Thyroid gland (tissue), 4 donors: Measurements from ENCODE around the gene ELL. TPM values are rescaled to one million over a fixed set of nuclear protein-coding genes. Genes with fewer than 3 reads are reported as not detected.

Source experiments
- DNase-seq, 2 donors: peaks; one replicate each; pipeline ENCODE4 v3.0.0-alpha.2; 2019
- H3K27ac ChIP-seq, 3 donors: fragments of 200-600 bp; sonication (generic); 1 replicate in 2 of 3; 2 replicates in 1 of 3; pipeline ENCODE4 v1.5.1; 2016 to 2019; ENCODE audit warnings: mild to moderate bottlenecking in 1 of 3, moderate library complexity in 1 of 3
- H3K27me3 ChIP-seq: fragments of 200-600 bp; sonication (generic); one replicate; pipeline ENCODE4 v1.5.1; 2019
- H3K36me3 ChIP-seq, 2 donors: fragments of 200-600 bp; sonication (generic); one replicate each; pipeline ENCODE4 v1.5.1; 2016 to 2019
- H3K4me1 ChIP-seq, 2 donors: fragments of 200-600 bp; sonication (generic); one replicate each; pipeline ENCODE4 v1.5.1; 2017 to 2019
- H3K4me3 ChIP-seq, 3 donors: fragments of 200-600 bp; sonication (generic); replicated peaks in 1 of 3; 1 replicate in 2 of 3; 2 replicates in 1 of 3; pipeline ENCODE4 v1.5.1; 2016; ENCODE audit warnings: mild to moderate bottlenecking in 1 of 3
- H3K9me3 ChIP-seq: fragments of 200-600 bp; sonication (generic); one replicate; pipeline ENCODE4 v1.5.1; 2017
- POLR2A ChIP-seq, 2 donors: fragments of 450-650 bp; IDR thresholded peaks; one replicate each; pipeline ENCODE4 v1.6.1; 2017; ENCODE audit warnings: antibody characterized with exemption in 2 of 2, mild to moderate bottlenecking in 2 of 2, moderate library complexity in 1 of 2
- WGBS, 2 donors: methylation state at CpG; one replicate each; pipeline ENCODE4 v1.1.5; 2017; 5-methylcytosine and 5-hydroxymethylcytosine counted together
- intact Hi-C: fragments of 100-400 bp; cut with DNase I; formaldehyde crosslinking; loops from one replicate; pipeline ENCODE4 v1.15.1; 2023
- total RNA-seq, 4 donors: library from RNA; depleted of rRNA; stranded (reverse); fragments of >200 nt; gene quantifications; one replicate each; pipeline ENCODE4 v1.2.3, GENCODE V29; 2016
- TF ChIP-seq, protein P1 (sequence below), 6 experiments: fragments of 200-600 bp in 3 of 6; fragments of 450-650 bp in 3 of 6; sonication (generic) in 3 of 6; IDR thresholded peaks; one replicate each; pipeline ENCODE4 v1.5.1; 2016 to 2019; ENCODE audit warnings: antibody characterized with exemption in 6 of 6, mild to moderate bottlenecking in 2 of 6, inconsistent platforms in 1 of 6, moderate library complexity in 1 of 6

Gene ELL
- total RNA-seq, 4 donors from 2014 or later, result 10.8 to 31.0 (median 11.5) TPM

DNA sequence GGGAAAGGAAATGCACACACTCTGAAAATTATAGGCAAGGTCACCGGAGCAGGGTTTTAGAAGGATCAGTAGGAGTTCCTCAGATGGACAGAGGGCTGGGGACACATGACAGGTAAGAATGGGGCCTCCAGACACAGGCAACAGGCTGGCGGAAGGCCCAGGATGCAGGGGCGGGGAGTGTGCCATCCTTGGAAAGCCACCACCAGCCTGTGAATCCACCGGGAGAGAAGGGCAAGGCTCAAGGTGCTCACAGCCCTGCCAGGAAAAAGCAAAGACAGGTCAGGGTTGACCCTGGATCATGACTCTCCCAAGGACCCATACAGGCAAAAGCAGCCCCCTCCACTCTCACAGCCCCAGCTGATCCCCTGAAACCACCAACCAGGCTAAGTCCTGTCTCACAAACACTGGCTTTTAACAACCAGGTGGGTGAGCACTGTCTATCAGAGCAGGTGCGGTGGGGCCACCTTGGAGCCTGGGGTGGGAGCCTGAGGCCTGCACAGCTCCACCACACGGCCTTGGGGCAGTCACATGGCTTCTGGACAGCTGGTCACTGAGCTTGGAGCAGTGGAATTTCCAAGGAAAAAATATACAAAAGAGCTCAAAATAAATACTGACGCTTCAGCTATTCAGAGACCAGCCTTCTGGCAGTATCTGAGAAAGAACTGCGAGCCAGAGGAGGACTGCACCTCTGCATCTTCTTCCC is 48.7 kb downstream of the ELL start:
- Histone ChIP-seq H3K27ac (no peak overlapping the region), H3K4me1 (peaks cover 0 to 16% of the 10 kb centered on the region in 2 donors), H3K27me3 (no peaks in the 10 kb centered on the region), H3K36me3 (peaks cover 0 to 8% of the 10 kb centered on the region in 2 donors), H3K4me3 (no peak overlapping the region), H3K9me3 (no peaks in the 10 kb centered on the region)
- TF ChIP-seq, protein P1, sequence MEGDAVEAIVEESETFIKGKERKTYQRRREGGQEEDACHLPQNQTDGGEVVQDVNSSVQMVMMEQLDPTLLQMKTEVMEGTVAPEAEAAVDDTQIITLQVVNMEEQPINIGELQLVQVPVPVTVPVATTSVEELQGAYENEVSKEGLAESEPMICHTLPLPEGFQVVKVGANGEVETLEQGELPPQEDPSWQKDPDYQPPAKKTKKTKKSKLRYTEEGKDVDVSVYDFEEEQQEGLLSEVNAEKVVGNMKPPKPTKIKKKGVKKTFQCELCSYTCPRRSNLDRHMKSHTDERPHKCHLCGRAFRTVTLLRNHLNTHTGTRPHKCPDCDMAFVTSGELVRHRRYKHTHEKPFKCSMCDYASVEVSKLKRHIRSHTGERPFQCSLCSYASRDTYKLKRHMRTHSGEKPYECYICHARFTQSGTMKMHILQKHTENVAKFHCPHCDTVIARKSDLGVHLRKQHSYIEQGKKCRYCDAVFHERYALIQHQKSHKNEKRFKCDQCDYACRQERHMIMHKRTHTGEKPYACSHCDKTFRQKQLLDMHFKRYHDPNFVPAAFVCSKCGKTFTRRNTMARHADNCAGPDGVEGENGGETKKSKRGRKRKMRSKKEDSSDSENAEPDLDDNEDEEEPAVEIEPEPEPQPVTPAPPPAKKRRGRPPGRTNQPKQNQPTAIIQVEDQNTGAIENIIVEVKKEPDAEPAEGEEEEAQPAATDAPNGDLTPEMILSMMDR (IDR thresholded peaks at IDR 0.05), result no peak
- no peak for TF ChIP-seq POLR2A (IDR thresholded peaks at IDR 0.05)
- WGBS, 2 donors, result 81 to 89% methylated on average over 8 of the region's 8 CpGs
- intact Hi-C loops, result no loop called here
- no peak for DNase-seq

DNA sequence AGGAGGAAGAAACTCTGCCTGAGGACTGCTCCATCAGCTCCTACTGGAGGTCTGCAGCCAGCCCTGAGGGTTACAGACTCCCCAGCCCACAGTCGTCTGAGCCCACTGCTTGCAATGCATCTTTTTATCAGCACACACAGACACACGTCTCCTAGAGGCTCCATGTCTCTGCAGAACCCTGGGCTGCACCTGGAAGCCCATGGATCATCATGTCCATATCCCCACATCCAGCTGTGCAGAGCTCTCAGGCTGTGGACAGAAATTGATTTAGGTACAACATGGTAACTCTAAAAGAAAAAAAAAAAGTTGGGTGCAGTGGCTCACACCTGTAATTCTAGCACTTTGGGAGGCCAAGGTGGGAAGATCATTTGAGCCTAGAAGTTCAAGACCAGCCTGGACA is 51.1 kb downstream of the ELL start:
- 68 to 86% methylated on average over 2 of the region's 2 CpGs for WGBS, 2 donors

DNA sequence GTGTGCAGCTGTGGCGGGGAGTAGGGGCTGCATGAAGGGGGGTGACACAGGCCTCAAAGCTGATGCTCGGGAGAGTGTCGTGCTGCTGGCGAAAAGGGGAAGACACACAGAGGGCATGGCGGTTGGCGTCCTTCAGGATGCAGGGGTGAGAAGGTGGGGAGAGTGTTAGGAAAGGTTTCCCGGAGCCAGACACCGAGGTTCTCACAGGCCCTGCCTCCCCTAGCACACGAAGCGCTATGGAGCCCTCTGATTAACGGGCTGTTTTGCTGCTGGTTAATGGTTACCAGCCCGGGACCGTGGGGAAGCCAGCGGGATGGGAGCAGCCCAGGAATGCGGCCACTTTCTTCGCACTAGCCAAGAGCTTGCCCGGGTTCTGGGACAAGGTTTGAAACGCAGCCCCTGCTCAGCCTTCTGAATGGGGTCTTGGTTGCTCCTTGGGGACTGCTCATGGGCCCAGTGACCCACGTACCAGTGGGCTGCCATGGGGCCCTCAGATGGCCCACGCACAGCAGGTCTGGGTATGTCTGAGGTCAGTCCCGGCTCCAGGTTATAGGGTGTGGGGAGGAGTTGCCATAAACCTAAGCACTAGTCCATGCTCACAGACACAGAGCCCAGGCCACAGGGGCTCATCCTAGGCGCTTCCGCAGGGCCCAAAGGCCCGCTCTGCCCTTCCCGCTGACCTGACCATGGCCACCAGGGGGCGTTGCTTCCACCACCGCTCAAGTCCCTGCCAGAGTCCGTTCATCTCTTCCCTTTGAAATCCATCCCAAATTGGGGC is 52.6 kb downstream of the ELL start:
- intact Hi-C loops, result loop anchor here (10.0 kb wide), 1 partner anchor 46 kb away; no protein-coding TSS in a partner anchor
- Histone ChIP-seq H3K27ac (no peak overlapping the region), H3K9me3 (no peaks in the 10 kb centered on the region), H3K27me3 (no peaks in the 10 kb centered on the region), H3K4me1 (peaks cover 14 to 42% of the 10 kb centered on the region in 2 donors), H3K4me3 (no peak overlapping the region), H3K36me3 (peaks cover 0 to 8% of the 10 kb centered on the region in 2 donors)
- 77 to 83% methylated on average over 16 to 22 of the region's 28 CpGs for WGBS, 2 donors
- DNase-seq, result peak; percentile 42 to 47
- TF ChIP-seq, protein P1 (IDR thresholded peaks at IDR 0.05), result peak; percentile 45 to 75 (median 54)
- TF ChIP-seq POLR2A (IDR thresholded peaks at IDR 0.05), result no peak

More for the DNA sequence above, 51.1 kb downstream of the ELL start:
- intact Hi-C loops, result no loop called here
- Histone ChIP-seq H3K36me3 (peaks cover 0 to 8% of the 10 kb centered on the region in 2 donors), H3K4me1 (peaks cover 0 to 27% of the 10 kb centered on the region in 2 donors), H3K27ac (no peak overlapping the region), H3K9me3 (no peaks in the 10 kb centered on the region), H3K4me3 (no peak overlapping the region), H3K27me3 (no peaks in the 10 kb centered on the region)
- no peak for DNase-seq
- TF ChIP-seq POLR2A (IDR thresholded peaks at IDR 0.05), result no peak
- TF ChIP-seq, protein P1 (IDR thresholded peaks at IDR 0.05), result no peak

DNA sequence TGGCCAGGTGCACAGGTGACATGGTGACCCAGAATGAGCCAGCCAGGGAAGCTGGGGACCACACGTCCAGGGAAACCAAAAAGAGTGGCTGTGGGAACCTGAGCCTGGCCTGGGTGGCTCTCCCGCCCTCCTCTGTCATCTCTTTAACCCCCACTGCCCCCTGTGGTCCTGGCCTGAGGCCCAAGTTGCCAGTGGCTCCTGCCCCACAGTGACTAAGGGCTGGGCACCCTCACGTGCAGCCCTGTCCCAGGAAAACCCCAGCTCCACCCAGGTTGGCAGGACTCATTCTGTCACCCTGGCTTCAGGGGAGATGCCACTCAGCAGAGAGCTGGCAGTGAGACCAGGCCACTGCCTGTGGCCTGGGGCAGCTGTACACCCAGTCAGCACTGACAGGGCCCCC is 53.4 kb downstream of the ELL start:
- WGBS, 2 donors, result 86% methylated on average over 3 of the region's 3 CpGs; no CpG with 5 or more reads in 1 of the 2 donors
- intact Hi-C loops, result loop anchor here (10.0 kb wide), 1 partner anchor 46 kb away; no protein-coding TSS in a partner anchor
- H3K36me3 ChIP-seq, result peaks cover 0 to 8% of the 10 kb centered on the region in 2 donors
- H3K4me1 ChIP-seq, result peaks cover 16 to 48% of the 10 kb centered on the region in 2 donors
- H3K9me3 ChIP-seq, result no peaks in the 10 kb centered on the region
- no peak overlapping the region for H3K4me3 ChIP-seq
- no peak overlapping the region for H3K27ac ChIP-seq
- no peaks in the 10 kb centered on the region for H3K27me3 ChIP-seq
- no peak for DNase-seq
- TF ChIP-seq POLR2A (IDR thresholded peaks at IDR 0.05), result no peak
- TF ChIP-seq, protein P1 (IDR thresholded peaks at IDR 0.05), result no peak
